Measurements from ENCODE around the gene SEMA3G. TPM values are rescaled to one million over a fixed set of nuclear protein-coding genes. Genes with fewer than 3 reads are reported as not detected.
A peak's percentile ranks its signal among the peaks of the same experiment; 100 is the strongest.

SEMA3G gene
- total RNA-seq, 1 experiment from 2014 or later = 1.3 TPM

GRCh38 chr3:52443791-52444687, 864 bp downstream of the SEMA3G start:
- TF ChIP-seq EZH2 (IDR thresholded peaks at IDR 0.05; ENCODE audit: low read depth) = no peak
- TF ChIP-seq CTCF (conservative IDR thresholded peaks at IDR 0.05) = no peak
- ChIA-PET POLR2A (ENCODE audit: unreplicated experiment) (no interaction called here), CTCF (no interaction called here)
- TSS peak; percentile 25 for BruUV-seq (replicated peaks)
- DNase-seq = no peak
- Histone ChIP-seq H3K4me2 (no peak overlapping the region), H2AFZ (no peak overlapping the region), H3K4me1 (replicated peaks; ENCODE audit: insufficient read depth) (no peaks in the 10 kb centered on the region), H3F3A (ENCODE audit: insufficient read depth, low read depth) (no peaks in the 10 kb centered on the region; the same call in 1 of the 2 replicates), H3K4me3 (no peak overlapping the region), H4K20me1 (ENCODE audit: insufficient read depth) (no peaks in the 10 kb centered on the region), H3K27ac (no peak overlapping the region), H3K27me3 (ENCODE audit: insufficient read depth, low read depth) (no peaks in the 10 kb centered on the region), H3K36me3 (ENCODE audit: low read depth) (no peaks in the 10 kb centered on the region), H3K9me2 (ENCODE audit: insufficient read depth) (no peaks in the 10 kb centered on the region), H3K9me3 (ENCODE audit: insufficient read depth, low read depth) (no peaks in the 10 kb centered on the region), H3K79me2 (ENCODE audit: low read depth) (no peaks in the 10 kb centered on the region)
- intact Hi-C loops (cut with micrococcal nuclease; ENCODE audit: unreplicated experiment) = no loop called here

GRCh38 chr3:52443268-52443610, 1.7 kb downstream of the SEMA3G start:
- Histone ChIP-seq H3K36me3 (ENCODE audit: low read depth) (no peaks in the 10 kb centered on the region), H3K9me3 (ENCODE audit: insufficient read depth, low read depth) (no peaks in the 10 kb centered on the region), H3K27ac (no peak overlapping the region), H3K4me3 (no peak overlapping the region), H3K4me2 (no peak overlapping the region), H4K20me1 (ENCODE audit: insufficient read depth) (no peaks in the 10 kb centered on the region), H3K4me1 (replicated peaks; ENCODE audit: insufficient read depth) (no peaks in the 10 kb centered on the region), H3K79me2 (ENCODE audit: low read depth) (no peaks in the 10 kb centered on the region), H2AFZ (no peak overlapping the region), H3K27me3 (ENCODE audit: insufficient read depth, low read depth) (no peaks in the 10 kb centered on the region), H3F3A (ENCODE audit: insufficient read depth, low read depth) (no peaks in the 10 kb centered on the region), H3K9me2 (ENCODE audit: insufficient read depth) (no peaks in the 10 kb centered on the region)
- no TSS peak for BruUV-seq (replicated peaks)
- ChIA-PET POLR2A (ENCODE audit: unreplicated experiment) (no interaction called here), CTCF (interaction anchor here (0.5 kb wide), 1 partner anchor 833 kb away, joined by 6 read pairs; no protein-coding TSS in a partner anchor)
- no peak for DNase-seq
- intact Hi-C loops (cut with micrococcal nuclease; ENCODE audit: unreplicated experiment) = no loop called here
- TF ChIP-seq EZH2 (IDR thresholded peaks at IDR 0.05; ENCODE audit: low read depth) (no peak), CTCF (conservative IDR thresholded peaks at IDR 0.05) (no peak)

- Histone ChIP-seq H3K4me1 (replicated peaks; ENCODE audit: insufficient read depth) (no peaks in the 10 kb centered on the region), H3K27me3 (ENCODE audit: insufficient read depth, low read depth) (no peaks in the 10 kb centered on the region), H3K4me2 (no peak overlapping the region), H4K20me1 (ENCODE audit: insufficient read depth) (no peaks in the 10 kb centered on the region), H2AFZ (no peak overlapping the region), H3K4me3 (no peak overlapping the region), H3K36me3 (ENCODE audit: low read depth) (no peaks in the 10 kb centered on the region), H3K9me2 (ENCODE audit: insufficient read depth) (no peaks in the 10 kb centered on the region), H3F3A (ENCODE audit: insufficient read depth, low read depth) (no peaks in the 10 kb centered on the region), H3K9me3 (ENCODE audit: insufficient read depth, low read depth) (no peaks in the 10 kb centered on the region), H3K27ac (no peak overlapping the region), H3K79me2 (ENCODE audit: low read depth) (no peaks in the 10 kb centered on the region)
- BruUV-seq (replicated peaks) = no TSS peak
- DNase-seq = no peak
- CTCF ChIA-PET = interaction anchor here (0.5 kb wide), 1 partner anchor 832 kb away, joined by 6 read pairs; no protein-coding TSS in a partner anchor
- POLR2A ChIA-PET (ENCODE audit: unreplicated experiment) = no interaction called here
- intact Hi-C loops (cut with micrococcal nuclease; ENCODE audit: unreplicated experiment) = no loop called here
- no peak for TF ChIP-seq EZH2 (IDR thresholded peaks at IDR 0.05; ENCODE audit: low read depth)
- TF ChIP-seq CTCF (conservative IDR thresholded peaks at IDR 0.05) = no peak
These were observed 2.3 kb downstream of the SEMA3G start for GRCh38 chr3:52442409-52443267.
